Mammary epithelial cell (primary cell): ENCODE results near the gene FCN1.

ENCODE experiments used
- CTCF ChIP-seq, 2 donors: IDR thresholded peaks in 1 of 2; conservative IDR thresholded peaks in 1 of 2; 2 replicates each; pipeline ENCODE4 v1.5.1; 2011 to 2012; ENCODE audit warnings: inconsistent platforms in 2 of 2, low read length in 2 of 2, mild to moderate bottlenecking in 2 of 2, control low read depth in 1 of 2, low read depth in 1 of 2; ENCODE audit not compliant: insufficient read depth in 1 of 2; ENCODE audit errors: extremely low read depth in 1 of 2
- EZH2 ChIP-seq: IDR thresholded peaks from 2 replicates; pipeline ENCODE4 v1.6.1; 2012; ENCODE audit warnings: low read length, inconsistent platforms, borderline replicate concordance

GRCh38 chr9:134942788-134943184 lies 25.1 kb upstream of the FCN1 start:
- TF ChIP-seq CTCF (conservative IDR thresholded peaks at IDR 0.05 in 1 of 2, IDR thresholded peaks at IDR 0.05 in 1 of 2; ENCODE audit: extremely low read depth in 1 of 2, insufficient read depth in 1 of 2, low read depth in 1 of 2, low read length in 2 of 2) = no peak
- no peak for TF ChIP-seq EZH2
